Measurements from ENCODE around the gene KIAA1614. TPM values are rescaled to one million over a fixed set of nuclear protein-coding genes. Genes with fewer than 3 reads are reported as not detected.
A peak's percentile ranks its signal among the peaks of the same experiment; 100 is the strongest.

KIAA1614 gene
- polyA plus RNA-seq, 1 of the 3 experiments (the other 2 are of a cell fraction) = 1.1 TPM

GRCh38 chr1:180923887-180924286 lies 11.2 kb downstream of the KIAA1614 start:
- H3K79me2 ChIP-seq (ENCODE audit: insufficient read depth) = no peaks in the 10 kb centered on the region
- H3K9me3 ChIP-seq = no peaks in the 10 kb centered on the region
- H3K4me1 ChIP-seq (ENCODE audit: control insufficient read depth in 1 of 2, insufficient read depth in 2 of 2, low read depth in 1 of 2, low read length in 1 of 2) = peaks cover 13 to 57% of the 10 kb centered on the region in 2 experiments; a peak in 3 of 4 replicates
- no peak overlapping the region for H3K4me2 ChIP-seq
- H3K36me3 ChIP-seq (replicated peaks in 1 of 2; ENCODE audit: control insufficient read depth in 1 of 2, insufficient read depth in 2 of 2, low read length in 1 of 2) = no peaks in the 10 kb centered on the region
- H3K27me3 ChIP-seq (ENCODE audit: insufficient read depth) = no peaks in the 10 kb centered on the region
- TF ChIP-seq MAX (IDR thresholded peaks at IDR 0.05; ENCODE audit: low read depth) = no peak
- TF ChIP-seq YY1 (IDR thresholded peaks at IDR 0.05; ENCODE audit: low read depth) = no peak
- no peak for TF ChIP-seq EP300 (IDR thresholded peaks at IDR 0.05; ENCODE audit: borderline replicate concordance in 1 of 2, low read depth in 1 of 2, low read length in 1 of 2)
- TF ChIP-seq USF2 (IDR thresholded peaks at IDR 0.05; ENCODE audit: borderline replicate concordance, low read depth, low read length) = no peak
- no peak for TF ChIP-seq TCF12 (IDR thresholded peaks at IDR 0.05)
- no peak for TF ChIP-seq CHD2 (IDR thresholded peaks at IDR 0.05; ENCODE audit: low read length, partially characterized antibody)
- no peak for TF ChIP-seq NRF1 (IDR thresholded peaks at IDR 0.05; ENCODE audit: low read depth, low read length)
- TF ChIP-seq FOXJ3 (CRISPR knock-in tag; IDR thresholded peaks at IDR 0.05) = no peak
- TF ChIP-seq JUND (IDR thresholded peaks at IDR 0.05) = no peak
- TF ChIP-seq MXI1 (IDR thresholded peaks at IDR 0.05; ENCODE audit: low read depth, low read length) = no peak
- TF ChIP-seq IRF3 (IDR thresholded peaks at IDR 0.05; ENCODE audit: low read depth, low read length) = no peak
- TF ChIP-seq GATA2 (CRISPR knock-in tag; IDR thresholded peaks at IDR 0.05) = no peak
- no peak for TF ChIP-seq TAF1 (IDR thresholded peaks at IDR 0.05; ENCODE audit: borderline replicate concordance, low read depth, low read length)
- no peak for TF ChIP-seq NFIC (IDR thresholded peaks at IDR 0.05; ENCODE audit: borderline replicate concordance)
- no peak overlapping the region for H3K27ac ChIP-seq (ENCODE audit: low read depth in 2 of 2, low read length in 1 of 2)
- H4K20me1 ChIP-seq (ENCODE audit: insufficient read depth) = no peaks in the 10 kb centered on the region
- ChIA-PET POLR2A (no interaction called here), CTCF (interaction anchor here (0.7 to 4.1 kb wide), 6 partner anchors 10 to 243 kb away, joined by 3 to 27 read pairs (median 11); no protein-coding TSS in a partner anchor)
- no peak for DNase-seq
- H2AFZ ChIP-seq (ENCODE audit: low read depth) = no peak overlapping the region
- no peaks in the 10 kb centered on the region for H3F3A ChIP-seq (replicated peaks; ENCODE audit: insufficient read depth)
- WGBS (ENCODE audit: low lambda C conversion rate) = 83% methylated on average over 4 of the region's 4 CpGs
- H3K9ac ChIP-seq = no peak overlapping the region
- H3K9me2 ChIP-seq = no peaks in the 10 kb centered on the region
- no peak overlapping the region for H3K4me3 ChIP-seq (ENCODE audit: low read depth in 2 of 2, low read length in 1 of 2)

GRCh38 chr1:180924939-180925338 lies 12.2 kb downstream of the KIAA1614 start:
- TF ChIP-seq ELF1 (IDR thresholded peaks at IDR 0.05) (no peak), TEAD4 (IDR thresholded peaks at IDR 0.05; ENCODE audit: borderline replicate concordance, insufficient read depth) (no peak)
- Histone ChIP-seq H3K4me1 (ENCODE audit: control insufficient read depth in 1 of 2, insufficient read depth in 2 of 2, low read depth in 1 of 2, low read length in 1 of 2) (peaks cover 13 to 68% of the 10 kb centered on the region in 2 experiments; a peak in 3 of 4 replicates), H3K9me3 (no peaks in the 10 kb centered on the region), H3K79me2 (ENCODE audit: insufficient read depth) (no peaks in the 10 kb centered on the region), H3K9me2 (no peaks in the 10 kb centered on the region), H3K27ac (ENCODE audit: low read depth in 2 of 2, low read length in 1 of 2) (peak overlapping the region in 1 of 2 experiments; percentile 99; a peak in 2 of 4 replicates), H3K27me3 (ENCODE audit: insufficient read depth) (no peaks in the 10 kb centered on the region), H4K20me1 (ENCODE audit: insufficient read depth) (no peaks in the 10 kb centered on the region), H2AFZ (ENCODE audit: low read depth) (no peak overlapping the region), H3K4me2 (no peak overlapping the region), H3K36me3 (replicated peaks in 1 of 2; ENCODE audit: control insufficient read depth in 1 of 2, insufficient read depth in 2 of 2, low read length in 1 of 2) (no peaks in the 10 kb centered on the region), H3K9ac (no peak overlapping the region), H3K4me3 (ENCODE audit: low read depth in 2 of 2, low read length in 1 of 2) (no peak overlapping the region), H3F3A (replicated peaks; ENCODE audit: insufficient read depth) (no peaks in the 10 kb centered on the region)
- ChIA-PET POLR2A (no interaction called here), CTCF (interaction anchor here (1.0 to 4.1 kb wide), 5 partner anchors 10 to 421 kb away, joined by 3 to 27 read pairs (median 3); no protein-coding TSS in a partner anchor)
- 96% methylated on average over 2 of the region's 2 CpGs for WGBS (ENCODE audit: low lambda C conversion rate)
- no peak for DNase-seq
